ENCODE data around the gene DRD4.
A peak's percentile ranks its signal among the peaks of the same experiment; 100 is the strongest.
"Not testable (repeated sequence)": the region's sequence is repeated elsewhere in the genome, so short reads cannot be mapped to it uniquely, and the experiment has no call there.

DRD4 gene

GRCh38 chr11:643849-644738, 7.0 kb downstream of the DRD4 start:
- no peak for DNase-seq (ENCODE audit: low spot score)

- DNase-seq (ENCODE audit: low spot score), result no peak
These were observed 8.5 kb downstream of the DRD4 start for GRCh38 chr11:645536-645935.

DNA sequence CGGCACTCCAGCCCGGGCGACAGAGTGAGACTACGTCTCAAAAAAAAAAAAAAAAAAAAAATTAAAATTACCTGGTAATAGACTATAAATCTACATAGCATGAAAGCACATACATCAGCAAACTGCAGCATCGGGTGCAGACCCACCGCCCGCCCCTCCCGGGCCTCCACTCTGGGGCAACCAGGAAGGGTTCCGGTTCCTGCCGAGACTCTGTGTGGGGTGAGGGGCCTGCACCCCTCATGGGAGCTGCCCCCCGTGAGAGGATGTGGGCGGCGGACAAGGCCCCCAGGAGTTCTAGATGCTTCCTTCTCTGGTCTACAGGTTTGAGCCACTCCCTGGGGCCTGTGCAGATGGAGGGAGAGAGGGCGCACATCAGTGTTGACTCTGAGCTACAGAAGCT, 9.1 kb downstream of the DRD4 start:
- DNase-seq (ENCODE audit: low spot score), result no peak

- DNase-seq (ENCODE audit: low spot score), result not testable (repeated sequence)
These were observed 10.6 kb downstream of the DRD4 start for GRCh38 chr11:647672-648158.

DNA sequence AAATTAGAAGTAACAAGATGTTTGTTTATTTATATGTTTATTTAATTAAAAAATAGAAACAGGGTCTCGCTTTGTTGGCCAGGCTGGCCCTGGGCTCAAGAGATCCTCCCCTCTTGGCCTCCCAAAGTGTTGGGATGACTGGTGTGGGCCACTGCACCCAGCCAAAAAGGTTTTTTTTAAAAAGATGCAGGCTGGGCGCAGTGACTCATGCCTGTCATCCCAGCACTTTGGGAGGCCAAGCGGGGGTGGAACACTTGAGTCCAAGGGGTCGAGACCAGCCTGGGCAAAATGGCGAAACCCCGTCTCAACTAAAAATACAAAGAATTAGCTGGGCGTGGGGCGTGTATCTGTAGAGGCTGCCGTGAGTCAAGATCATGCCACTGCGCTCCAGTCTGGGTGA, 13.4 kb downstream of the DRD4 start:
- no peak for DNase-seq (ENCODE audit: low spot score)

DNA sequence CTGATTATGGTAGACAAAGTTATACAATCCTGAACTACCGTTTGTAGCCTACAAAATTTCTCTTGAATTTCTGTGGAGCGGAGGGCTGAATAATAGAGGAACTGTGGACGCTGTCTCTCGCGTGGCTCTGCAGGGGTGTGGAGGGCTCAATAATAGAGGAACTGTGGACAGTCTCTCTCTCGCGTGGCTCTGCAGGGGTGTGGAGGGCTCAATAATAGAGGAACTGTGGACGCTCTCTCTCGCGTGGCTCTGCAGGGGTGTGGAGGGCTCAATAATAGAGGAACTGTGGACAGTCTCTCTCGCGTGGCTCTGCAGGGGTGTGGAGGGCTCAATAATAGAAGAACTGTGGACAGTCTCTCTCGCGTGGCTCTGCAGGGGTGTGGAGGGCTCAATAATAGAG, 16.1 kb downstream of the DRD4 start:
- not testable (repeated sequence) for DNase-seq (ENCODE audit: low spot score)

DNA sequence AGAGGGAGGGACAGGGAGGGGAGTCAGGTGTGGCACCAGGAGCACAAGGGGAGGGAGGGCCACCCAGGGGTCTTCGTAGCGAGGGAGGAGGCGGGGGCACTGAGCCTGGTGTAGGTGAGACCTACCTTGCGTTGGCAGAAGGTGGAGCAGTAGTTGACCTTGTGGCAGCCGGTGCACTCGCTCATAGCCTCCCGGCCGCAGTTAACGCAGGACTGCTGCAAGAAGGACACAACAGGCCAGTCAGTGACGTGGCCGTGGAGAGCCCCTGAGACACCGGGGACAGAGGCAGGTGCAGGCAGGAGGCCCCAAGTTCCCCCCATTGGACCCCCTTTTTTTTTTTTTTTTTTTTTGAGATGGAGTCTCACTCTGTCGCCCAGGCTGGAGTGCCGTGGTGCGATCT, 16.8 kb downstream of the DRD4 start:
- DNase-seq (ENCODE audit: low spot score), result no peak

- DNase-seq (ENCODE audit: low spot score), result not testable (repeated sequence)
These were observed 17.4 kb downstream of the DRD4 start for GRCh38 chr11:654444-654843.

DNA sequence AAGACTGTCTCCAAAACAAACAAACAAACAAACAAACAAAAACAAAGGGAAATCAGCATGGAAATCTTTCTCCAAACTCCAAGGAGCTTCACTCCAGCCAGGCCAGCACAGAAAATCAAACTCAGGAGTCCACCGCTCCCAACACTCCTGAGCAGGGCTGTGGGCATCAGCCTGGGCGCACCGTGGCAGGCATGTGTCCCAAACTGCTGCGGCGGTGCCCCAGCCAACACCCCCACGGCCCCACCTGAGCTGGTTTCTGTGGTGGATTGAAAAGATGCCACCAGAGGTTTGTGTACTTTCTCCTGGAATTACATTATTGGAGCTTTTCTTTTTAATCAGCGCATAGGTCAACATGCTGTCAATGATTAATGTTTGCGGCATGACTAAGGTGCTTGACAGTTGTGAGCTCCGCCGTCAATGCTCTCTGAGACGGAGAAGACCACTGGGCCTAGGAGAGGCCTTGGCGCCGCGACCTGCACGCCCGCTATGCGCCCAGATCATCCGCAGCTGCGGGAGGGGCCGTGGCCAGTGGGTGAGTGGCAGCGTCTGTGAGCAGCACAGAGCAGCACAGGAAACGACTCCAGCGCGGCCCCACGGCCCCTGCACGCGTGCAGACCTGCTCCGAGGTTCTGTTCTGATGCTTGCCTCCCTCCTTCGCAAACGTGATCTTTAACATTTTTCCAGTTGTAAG, 18.1 kb downstream of the DRD4 start:
- no peak for DNase-seq (ENCODE audit: low spot score)

DNA sequence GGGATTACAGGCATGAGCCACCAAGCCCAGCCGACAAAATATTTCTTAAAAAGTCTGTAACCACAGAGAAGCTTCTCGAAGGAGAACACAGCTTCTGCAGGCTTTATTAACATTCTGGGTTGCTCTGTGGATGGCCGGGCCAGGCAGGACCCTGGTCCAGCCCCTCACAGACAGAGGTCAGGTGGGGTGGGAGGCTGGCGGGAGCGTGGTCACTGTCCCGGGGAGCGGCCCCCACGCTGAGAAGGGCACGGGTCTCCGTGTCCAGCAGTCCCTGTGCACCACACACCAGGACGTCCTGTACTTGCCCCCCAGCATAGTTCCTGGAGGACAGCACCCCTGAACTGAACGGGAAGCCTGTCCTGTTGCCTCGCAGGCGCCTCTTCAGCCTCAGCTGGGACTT, 19.4 kb downstream of the DRD4 start:
- no peak for DNase-seq (ENCODE audit: low spot score)

DNA sequence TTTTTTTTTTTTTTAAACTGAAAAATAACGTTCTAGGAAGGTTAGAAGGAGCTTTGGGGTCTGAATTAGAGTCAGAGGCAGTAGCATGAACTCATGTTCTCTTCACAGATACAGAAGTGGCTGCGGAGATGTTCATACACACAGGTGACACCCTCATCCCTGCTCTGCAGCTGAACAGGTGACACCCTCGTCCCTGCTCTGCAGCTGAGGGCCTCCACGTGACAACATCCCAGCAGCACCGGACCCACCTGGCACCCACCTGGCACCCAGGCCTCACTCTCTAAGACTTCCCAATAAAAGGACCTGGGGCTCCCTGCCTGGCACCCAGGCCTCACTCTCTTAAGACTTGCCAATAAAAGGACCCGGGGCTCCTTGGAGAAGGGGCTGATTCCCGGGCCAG, 19.8 kb downstream of the DRD4 start:
- no peak for DNase-seq (ENCODE audit: low spot score)

DNA sequence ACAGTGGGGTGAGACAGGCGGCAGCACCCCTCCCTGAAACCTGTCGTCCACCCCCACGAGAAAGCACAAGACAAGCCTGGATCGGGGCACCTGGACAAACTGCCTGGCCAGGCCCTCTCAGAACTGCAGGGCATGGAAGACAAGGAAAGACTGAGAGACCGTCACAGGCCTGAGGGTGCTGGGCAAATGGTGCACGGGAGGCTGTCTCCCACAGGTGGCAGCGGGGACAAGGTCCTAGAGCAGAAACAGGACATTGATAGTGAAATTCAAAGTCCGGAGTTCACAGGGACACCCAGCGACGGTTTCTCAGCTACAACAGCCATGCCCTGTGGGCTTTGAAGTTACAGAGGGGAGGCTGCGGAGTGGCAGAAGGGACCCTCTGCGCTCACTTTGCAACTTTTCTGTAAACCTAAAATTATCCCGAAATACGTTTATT, 20.6 kb downstream of the DRD4 start:
- no peak for DNase-seq (ENCODE audit: low spot score)

DNA sequence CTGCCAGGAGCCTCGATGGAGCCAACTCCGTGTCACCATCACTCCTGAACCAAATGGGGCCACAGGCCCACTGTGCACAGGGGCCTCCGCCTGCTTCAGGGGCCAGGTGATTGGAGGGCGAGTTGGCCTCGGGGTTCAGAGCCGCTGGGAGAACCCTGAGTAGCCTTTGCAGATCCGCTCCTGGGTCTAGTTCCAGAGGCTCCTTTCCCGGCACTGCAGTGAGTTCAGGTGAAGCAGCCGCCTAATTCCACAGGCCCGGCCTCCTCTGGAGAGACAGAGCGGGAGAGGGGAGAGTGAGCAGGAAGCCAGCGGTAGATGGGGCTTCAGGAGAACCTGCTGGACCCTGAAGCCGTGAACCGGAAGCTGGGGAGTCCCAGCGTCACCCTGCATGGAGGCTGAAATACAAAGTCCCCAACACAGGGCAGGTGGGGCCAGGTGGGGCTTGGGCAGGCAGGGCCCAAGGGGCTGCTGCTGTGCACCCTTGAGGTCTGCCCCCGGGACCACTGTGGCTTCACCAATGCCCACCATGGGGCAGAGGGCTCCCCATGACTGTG, 22.5 kb downstream of the DRD4 start:
- no peak for DNase-seq (ENCODE audit: low spot score)

GRCh38 chr11:660281-660680, 23.2 kb downstream of the DRD4 start:
- no peak for DNase-seq (ENCODE audit: low spot score)

DNA sequence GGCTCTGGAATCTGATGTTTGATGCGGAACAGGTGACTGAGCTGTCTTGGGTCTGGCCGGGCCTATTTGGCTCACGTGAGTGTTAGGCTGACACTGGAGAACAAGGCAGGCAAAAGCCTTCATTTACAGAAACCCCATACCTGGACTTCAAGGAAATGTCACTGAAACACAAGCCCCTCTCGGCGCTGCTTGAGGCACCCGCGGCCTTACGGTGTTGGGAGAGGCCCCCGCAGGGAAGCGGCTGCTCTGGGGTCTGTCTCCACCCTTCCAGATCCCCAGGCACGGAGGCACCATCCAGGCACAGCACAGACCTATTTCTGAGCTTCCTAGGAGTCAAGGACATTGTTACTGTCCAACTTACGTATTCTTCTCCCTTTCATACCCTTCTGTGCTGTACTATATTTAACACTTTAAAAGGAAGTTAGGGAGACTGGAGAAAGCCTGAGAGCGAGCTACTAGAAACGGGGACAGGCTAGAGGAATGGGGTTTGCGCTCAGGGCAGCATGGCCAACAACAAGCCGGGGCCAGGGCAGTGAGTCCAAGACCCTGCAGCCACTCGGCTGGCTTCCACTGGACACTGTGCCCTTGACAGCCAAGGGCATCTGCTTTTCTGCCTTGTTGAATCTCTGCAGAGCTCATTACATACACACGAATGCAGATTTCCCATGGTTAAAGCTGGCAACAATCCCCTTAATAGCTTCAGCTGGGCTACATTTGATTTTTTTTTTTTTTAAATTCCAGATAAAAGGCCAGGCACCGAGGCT, 23.8 kb downstream of the DRD4 start:
- DNase-seq (ENCODE audit: low spot score), result no peak

DNA sequence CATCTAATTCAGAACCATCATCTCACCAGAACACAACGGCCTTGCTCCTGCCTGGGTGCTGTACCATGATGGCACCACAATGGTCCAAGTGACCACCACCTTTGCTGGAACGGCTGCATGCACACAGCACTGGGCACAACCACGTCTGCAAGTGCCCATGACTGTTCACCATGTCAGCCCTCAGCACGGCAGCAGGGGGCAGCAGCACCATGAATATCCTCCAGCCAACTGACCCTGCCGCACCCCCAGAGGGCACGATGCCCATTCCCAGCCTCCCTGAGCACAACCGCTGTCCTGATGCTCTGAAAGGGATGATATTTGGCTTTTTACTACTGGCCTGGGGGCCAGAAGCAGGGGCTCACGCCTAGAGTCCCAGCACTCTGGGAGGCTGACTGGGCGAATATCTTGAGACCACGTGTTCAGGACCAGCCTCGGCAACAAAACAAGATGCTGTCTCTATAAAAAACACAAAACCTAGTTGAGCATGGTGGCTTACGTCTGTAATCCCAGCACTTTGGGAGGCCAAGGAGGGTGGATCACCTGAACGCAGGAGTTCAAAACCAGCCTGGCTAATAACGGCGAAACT, 25.7 kb downstream of the DRD4 start:
- DNase-seq (ENCODE audit: low spot score), result peak; percentile 48

DNA sequence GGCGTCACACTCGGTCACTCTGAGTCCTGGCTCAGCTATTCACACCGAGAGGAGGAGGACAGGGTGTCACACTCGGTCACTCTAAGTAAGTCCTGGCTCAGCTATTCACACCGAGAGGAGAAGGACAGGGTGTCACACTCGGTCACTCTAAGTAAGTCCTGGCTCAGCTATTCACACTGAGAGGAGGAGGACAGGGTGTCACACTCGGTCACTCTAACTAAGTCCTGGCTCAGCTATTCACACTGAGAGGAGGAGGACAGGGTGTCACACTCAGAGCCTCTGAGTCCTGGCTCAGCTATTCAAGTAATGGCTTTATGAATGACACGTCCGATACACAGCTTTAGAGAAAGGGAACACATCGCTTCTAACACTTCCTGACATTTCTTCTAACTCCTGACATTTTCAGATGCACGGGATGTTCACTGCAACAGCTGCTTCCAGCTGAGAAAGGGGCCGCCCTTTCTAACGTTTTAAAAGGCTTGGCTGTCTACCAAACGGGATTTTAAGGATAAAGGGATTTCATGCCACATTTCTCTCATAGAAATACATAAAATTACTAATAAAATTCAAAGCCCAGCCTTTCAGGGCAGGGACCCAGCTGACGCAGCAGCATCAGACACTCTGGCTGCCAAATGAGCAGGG, 28.1 kb downstream of the DRD4 start:
- DNase-seq (ENCODE audit: low spot score), result no peak

GRCh38 chr11:665704-666281, 28.7 kb downstream of the DRD4 start:
- no peak for DNase-seq (ENCODE audit: low spot score)

DNA sequence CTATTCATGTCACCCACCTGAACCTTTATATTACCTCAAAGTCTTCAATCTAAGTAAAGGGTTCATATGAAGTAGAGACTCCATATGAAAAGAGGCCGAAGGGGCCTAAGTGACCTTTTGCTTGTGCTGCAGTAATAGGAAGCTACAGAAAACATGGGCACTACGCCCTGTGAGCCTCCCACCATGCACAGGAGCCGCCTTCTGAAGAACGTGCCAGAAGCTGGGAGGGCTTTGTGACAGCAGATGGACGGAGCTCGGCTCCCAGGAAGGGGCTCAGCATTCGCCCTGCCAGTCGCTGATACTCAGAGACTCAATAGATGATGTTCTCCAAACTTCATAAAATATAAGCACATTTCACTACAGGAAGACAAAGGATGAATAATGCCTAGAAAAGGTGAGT, 36.8 kb downstream of the DRD4 start:
- DNase-seq (ENCODE audit: low spot score), result no peak

GRCh38 chr11:674406-674805, 37.3 kb downstream of the DRD4 start:
- DNase-seq (ENCODE audit: low spot score), result no peak

GRCh38 chr11:678297-678696, 41.2 kb downstream of the DRD4 start:
- no peak for DNase-seq (ENCODE audit: low spot score)

Measured in pons (tissue), 1 donor.